Limb (tissue), 2 donors: Measurements from ENCODE around the gene PREX1.
"Not testable (repeated sequence)": the region's sequence is repeated elsewhere in the genome, so short reads cannot be mapped to it uniquely, and the experiment has no call there.

Source experiments
- DNase-seq, 2 donors: peaks; one replicate each; pipeline ENCODE4 v3.0.0-alpha.2; 2016; ENCODE audit errors: extremely low spot score in 2 of 2

PREX1 gene

DNA sequence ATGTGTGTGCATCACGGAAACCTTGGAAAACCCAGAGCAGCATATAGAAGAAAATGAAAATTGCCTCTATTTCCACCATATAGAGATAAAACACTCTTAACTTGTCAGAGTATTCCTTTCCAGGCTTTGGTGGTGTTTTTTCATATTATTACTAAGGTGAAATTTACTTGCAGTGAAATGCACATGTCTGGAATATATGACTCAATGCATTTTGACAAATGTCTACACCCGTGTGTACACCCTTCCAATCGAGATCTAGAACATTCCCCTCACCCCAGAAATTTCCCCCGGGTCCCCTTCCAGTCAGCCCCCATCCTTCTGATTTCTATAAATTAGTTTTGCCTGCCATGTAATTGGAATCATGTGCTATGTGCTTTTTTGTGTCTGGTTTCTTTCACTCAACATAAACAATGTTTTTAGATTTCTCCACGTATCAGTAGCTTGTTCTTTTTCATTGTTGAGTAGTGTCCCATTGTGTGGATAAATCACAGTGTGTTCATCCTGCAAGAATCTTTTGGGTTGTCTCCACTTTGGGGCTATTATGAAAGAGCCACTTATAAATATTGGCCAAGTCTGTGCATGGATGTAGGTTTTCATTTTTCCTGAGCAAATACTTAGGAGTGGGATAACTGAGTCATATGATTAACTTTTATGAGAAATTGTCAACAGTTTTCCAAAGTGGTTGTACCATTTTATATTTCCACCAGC, 19.9 kb upstream of the PREX1 start:
- no peak for DNase-seq

- no peak for DNase-seq
Measured at GRCh38 chr20:48846516-48847492, 19.0 kb upstream of the PREX1 start.

GRCh38 chr20:48845721-48846306, 18.0 kb upstream of the PREX1 start:
- DNase-seq: no peak

DNA sequence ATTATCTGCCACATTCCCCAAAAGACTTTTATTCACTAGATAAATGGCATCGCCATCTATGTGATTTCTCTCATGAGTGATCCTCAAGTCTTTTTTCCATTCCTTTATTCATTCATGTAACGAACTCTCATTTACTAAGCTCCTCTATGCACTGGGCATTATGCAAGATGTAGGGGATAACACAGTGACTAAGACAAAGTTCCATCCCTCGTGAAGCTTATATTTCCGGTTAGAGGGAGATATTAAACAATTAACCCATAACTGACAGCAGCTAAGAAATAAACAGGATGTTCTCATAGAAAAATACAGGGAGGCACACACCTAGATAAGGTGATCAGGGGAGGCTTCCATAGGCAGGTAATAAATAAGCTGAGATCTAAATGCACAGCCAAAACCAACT, 17.2 kb upstream of the PREX1 start:
- no peak for DNase-seq

- not testable (repeated sequence) for DNase-seq
Measured at GRCh38 chr20:48843896-48844295, 16.1 kb upstream of the PREX1 start.

DNA sequence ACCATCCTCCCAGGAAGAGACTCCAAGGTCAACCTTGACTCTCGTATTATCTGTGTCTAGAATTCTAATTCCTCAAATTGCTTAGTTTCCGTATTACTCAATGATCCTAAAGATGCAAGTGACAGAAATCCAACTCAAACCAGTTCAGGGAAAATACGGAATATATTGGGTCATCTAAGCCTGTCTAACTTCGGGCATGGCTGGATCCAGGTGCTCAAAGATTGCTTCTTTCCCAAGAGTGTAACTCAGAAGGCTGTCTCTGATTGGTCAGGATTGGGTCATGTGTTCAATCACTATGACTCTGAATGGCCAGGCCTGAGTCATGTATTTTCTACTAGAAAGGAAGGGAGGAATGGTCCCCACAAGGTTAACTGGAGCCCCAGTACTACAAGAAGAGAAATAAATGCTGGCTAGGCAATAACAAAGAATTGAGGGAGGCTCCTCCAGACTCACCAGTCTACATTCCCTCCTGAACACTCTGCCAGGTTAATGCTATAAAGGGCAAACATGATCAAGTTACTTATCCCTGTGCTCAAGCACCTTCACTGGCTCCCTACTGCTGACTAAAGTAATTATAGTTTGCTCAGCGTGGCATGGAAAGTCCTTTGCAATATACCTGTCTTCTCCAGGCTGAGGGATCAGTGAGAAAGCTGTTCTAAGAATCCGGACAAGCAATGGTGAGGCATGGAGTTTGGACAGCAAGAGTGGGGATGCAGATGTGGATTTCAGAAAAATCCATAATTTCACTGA, 15.4 kb upstream of the PREX1 start:
- no peak for DNase-seq

GRCh38 chr20:48841875-48842529, 14.2 kb upstream of the PREX1 start:
- no peak for DNase-seq

GRCh38 chr20:48841196-48841874, 13.5 kb upstream of the PREX1 start:
- DNase-seq: no peak

GRCh38 chr20:48839154-48839917, 11.5 kb upstream of the PREX1 start:
- DNase-seq: no peak

GRCh38 chr20:48837014-48837413, 9.2 kb upstream of the PREX1 start:
- no peak for DNase-seq

DNA sequence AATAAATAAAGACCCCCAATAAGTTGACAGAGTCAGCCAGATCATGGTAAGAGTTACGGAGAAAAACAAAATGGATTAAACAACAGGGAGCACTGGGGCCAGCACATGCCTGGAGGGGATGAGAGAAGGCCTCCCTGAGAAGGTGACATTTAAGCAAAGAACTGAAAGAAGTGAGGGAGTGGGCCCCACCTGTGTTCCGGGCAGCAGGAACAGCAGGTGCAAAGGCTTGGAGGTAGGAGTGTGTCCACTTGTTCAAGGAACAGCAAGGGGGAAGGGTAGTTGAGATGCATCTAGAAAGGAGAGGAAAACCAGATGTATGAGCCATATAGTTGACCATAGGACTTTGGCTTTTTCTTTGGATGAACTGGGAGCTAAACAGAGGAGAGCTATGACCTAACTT, 7.6 kb upstream of the PREX1 start:
- DNase-seq: no peak

DNA sequence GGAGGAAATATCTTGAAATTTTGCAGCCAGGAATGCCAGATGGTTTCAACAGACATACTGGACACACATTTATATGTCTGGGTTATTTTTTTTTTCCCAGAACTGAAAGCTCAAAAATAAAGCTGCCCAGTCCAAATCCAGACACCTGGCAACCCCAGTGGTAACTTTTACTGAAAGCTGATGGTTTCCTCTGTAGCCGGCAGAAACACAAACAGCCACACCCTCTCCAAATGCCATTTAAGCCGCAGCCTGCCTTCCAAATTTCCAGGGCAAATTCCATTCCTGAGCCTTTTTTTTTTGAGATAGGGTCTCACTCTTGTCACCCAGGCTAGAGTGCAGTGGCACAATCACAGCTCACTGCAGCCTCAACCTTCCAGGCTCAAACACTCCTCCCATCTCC, 6.5 kb upstream of the PREX1 start:
- DNase-seq: no peak

DNA sequence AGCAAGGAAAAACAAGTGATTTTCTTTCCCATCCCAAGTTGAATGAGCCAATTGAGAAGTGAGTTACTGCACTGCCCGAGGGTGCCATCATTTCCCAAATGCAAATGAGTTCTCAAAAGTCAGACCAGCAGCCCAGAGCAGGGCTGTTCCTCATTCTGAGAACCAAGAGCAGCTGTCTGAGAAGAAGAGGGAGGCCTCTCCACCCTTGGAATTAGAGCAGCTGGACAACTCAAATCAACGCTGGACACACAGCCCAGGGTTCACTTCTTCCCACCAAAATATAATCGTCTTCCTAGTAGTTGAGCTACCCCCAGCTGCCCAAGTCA, 4.6 kb upstream of the PREX1 start:
- DNase-seq: no peak

GRCh38 chr20:48831718-48832404, 4.1 kb upstream of the PREX1 start:
- DNase-seq: no peak

- no peak for DNase-seq
Measured at GRCh38 chr20:48830826-48831318, 3.1 kb upstream of the PREX1 start.

DNA sequence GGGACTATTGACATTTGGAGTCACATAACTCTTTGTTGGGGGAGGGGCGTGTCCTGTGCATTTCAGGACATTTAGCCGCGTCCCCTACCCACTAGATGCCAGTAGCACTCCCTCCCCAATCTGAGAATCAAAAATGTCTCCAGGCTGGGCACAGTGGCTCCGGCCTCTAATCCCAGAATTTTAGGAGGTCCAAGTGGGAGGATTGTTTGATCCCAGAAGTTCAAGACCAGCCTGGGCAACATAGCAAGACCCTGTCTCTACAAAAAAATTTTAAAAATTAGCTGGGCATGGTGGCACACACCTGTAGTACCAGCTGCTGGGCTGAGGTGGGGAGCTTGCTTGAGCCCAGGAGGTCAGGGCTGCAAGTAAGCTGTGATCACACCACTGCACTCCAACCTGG, 2.1 kb upstream of the PREX1 start:
- DNase-seq: no peak

GRCh38 chr20:48828734-48829460, 1.1 kb upstream of the PREX1 start:
- DNase-seq: no peak
